ENCODE results near the gene CYP27C1.

DNA sequence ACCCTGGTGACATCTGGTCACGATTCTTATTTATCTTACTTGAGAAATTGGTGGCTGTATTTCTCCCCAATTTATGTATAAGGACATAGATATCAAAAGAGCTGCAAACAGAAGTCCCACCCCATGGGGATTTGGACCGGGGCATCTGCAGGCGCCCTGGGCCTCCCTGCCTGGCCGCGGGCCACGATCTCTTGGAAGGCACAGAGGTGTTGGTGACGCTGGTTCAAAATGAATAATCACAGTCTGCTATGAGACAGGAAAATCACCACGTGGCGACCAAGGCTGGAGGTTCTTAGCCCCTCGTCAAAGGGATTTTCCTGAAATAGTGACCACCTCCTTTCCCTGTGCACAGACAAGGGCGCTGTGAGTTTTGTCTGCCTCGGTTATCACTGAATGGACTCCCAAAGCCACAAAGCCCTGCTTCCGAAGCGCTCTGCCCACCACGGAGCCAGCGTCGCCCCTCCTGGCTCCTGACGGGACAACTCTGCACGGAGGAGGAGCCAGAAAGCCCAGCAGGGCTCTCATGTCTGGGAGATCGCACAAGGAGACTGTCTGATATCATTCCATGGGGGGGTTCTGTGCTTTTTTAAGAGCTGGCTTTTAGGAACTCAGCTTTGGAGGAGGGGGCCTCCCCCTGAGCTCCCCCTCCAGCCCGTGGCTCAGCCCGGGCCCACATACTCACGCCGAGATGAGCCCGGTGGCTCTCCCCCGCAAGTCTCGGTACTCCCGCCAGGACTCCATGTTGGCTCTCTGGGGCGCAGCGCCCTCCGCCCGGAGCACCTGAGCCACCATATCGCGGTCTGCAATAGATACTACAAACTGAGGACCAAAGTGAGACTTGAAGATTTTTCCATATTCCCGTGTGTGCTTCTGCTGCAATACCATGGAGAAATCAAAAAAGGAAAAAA, 14.6 kb downstream of the CYP27C1 start:
- TF ChIP-seq, protein P1, sequence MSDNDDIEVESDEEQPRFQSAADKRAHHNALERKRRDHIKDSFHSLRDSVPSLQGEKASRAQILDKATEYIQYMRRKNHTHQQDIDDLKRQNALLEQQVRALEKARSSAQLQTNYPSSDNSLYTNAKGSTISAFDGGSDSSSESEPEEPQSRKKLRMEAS (IDR thresholded peaks at IDR 0.05), result no peak
- TF ChIP-seq, protein P2, sequence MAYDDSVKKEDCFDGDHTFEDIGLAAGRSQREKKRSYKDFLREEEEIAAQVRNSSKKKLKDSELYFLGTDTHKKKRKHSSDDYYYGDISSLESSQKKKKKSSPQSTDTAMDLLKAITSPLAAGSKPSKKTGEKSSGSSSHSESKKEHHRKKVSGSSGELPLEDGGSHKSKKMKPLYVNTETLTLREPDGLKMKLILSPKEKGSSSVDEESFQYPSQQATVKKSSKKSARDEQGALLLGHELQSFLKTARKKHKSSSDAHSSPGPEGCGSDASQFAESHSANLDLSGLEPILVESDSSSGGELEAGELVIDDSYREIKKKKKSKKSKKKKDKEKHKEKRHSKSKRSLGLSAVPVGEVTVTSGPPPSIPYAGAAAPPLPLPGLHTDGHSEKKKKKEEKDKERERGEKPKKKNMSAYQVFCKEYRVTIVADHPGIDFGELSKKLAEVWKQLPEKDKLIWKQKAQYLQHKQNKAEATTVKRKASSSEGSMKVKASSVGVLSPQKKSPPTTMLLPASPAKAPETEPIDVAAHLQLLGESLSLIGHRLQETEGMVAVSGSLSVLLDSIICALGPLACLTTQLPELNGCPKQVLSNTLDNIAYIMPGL (CRISPR knock-in tag; IDR thresholded peaks at IDR 0.05; ENCODE audit: borderline replicate concordance), result no peak
- TF ChIP-seq, protein P3, sequence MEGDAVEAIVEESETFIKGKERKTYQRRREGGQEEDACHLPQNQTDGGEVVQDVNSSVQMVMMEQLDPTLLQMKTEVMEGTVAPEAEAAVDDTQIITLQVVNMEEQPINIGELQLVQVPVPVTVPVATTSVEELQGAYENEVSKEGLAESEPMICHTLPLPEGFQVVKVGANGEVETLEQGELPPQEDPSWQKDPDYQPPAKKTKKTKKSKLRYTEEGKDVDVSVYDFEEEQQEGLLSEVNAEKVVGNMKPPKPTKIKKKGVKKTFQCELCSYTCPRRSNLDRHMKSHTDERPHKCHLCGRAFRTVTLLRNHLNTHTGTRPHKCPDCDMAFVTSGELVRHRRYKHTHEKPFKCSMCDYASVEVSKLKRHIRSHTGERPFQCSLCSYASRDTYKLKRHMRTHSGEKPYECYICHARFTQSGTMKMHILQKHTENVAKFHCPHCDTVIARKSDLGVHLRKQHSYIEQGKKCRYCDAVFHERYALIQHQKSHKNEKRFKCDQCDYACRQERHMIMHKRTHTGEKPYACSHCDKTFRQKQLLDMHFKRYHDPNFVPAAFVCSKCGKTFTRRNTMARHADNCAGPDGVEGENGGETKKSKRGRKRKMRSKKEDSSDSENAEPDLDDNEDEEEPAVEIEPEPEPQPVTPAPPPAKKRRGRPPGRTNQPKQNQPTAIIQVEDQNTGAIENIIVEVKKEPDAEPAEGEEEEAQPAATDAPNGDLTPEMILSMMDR (IDR thresholded peaks at IDR 0.05), result no peak
- TF ChIP-seq, protein P4, sequence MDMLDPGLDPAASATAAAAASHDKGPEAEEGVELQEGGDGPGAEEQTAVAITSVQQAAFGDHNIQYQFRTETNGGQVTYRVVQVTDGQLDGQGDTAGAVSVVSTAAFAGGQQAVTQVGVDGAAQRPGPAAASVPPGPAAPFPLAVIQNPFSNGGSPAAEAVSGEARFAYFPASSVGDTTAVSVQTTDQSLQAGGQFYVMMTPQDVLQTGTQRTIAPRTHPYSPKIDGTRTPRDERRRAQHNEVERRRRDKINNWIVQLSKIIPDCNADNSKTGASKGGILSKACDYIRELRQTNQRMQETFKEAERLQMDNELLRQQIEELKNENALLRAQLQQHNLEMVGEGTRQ (IDR thresholded peaks at IDR 0.05), result no peak
- no peak for TF ChIP-seq NR3C1 (IDR thresholded peaks at IDR 0.05)
- no peak for TF ChIP-seq CEBPB (IDR thresholded peaks at IDR 0.05)
- TF ChIP-seq CHD4 (IDR thresholded peaks at IDR 0.05; ENCODE audit: borderline replicate concordance), result no peak
- TF ChIP-seq, protein P5, sequence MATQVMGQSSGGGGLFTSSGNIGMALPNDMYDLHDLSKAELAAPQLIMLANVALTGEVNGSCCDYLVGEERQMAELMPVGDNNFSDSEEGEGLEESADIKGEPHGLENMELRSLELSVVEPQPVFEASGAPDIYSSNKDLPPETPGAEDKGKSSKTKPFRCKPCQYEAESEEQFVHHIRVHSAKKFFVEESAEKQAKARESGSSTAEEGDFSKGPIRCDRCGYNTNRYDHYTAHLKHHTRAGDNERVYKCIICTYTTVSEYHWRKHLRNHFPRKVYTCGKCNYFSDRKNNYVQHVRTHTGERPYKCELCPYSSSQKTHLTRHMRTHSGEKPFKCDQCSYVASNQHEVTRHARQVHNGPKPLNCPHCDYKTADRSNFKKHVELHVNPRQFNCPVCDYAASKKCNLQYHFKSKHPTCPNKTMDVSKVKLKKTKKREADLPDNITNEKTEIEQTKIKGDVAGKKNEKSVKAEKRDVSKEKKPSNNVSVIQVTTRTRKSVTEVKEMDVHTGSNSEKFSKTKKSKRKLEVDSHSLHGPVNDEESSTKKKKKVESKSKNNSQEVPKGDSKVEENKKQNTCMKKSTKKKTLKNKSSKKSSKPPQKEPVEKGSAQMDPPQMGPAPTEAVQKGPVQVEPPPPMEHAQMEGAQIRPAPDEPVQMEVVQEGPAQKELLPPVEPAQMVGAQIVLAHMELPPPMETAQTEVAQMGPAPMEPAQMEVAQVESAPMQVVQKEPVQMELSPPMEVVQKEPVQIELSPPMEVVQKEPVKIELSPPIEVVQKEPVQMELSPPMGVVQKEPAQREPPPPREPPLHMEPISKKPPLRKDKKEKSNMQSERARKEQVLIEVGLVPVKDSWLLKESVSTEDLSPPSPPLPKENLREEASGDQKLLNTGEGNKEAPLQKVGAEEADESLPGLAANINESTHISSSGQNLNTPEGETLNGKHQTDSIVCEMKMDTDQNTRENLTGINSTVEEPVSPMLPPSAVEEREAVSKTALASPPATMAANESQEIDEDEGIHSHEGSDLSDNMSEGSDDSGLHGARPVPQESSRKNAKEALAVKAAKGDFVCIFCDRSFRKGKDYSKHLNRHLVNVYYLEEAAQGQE (IDR thresholded peaks at IDR 0.05), result no peak
